GM12892 (cell line): ENCODE data around the gene PRUNE2.

Experiments used
- POLR2A ChIP-seq: IDR thresholded peaks from 2 replicates; pipeline ENCODE4 v1.6.1; 2011; ENCODE audit warnings: low read depth, low read length, control low read depth
- TAF1 ChIP-seq: IDR thresholded peaks from 2 replicates; pipeline ENCODE4 v1.6.1; 2011; ENCODE audit warnings: low read depth, mild to moderate bottlenecking, control low read depth, low read length, borderline replicate concordance

DNA sequence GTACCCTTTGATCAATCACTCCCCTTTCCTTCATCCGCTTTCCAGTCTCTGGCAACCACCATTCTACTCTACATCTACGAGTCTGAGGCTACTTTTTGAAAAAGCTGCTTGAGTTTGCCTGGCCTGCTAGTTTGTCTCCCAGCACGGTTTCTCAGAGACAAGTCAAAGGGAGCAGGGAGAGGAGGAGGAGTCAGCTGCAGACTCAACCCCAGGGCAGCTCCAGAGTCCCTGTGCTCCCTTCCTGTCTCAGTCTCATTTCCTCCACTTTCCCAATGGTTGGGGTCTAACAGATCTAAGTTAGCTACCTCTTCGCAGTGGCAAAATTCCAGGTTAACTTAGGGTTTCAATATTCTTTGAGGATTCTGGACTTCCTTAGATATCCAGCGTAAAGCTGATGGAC, 221.7 kb downstream of the PRUNE2 start:
- TF ChIP-seq TAF1, result no peak
- no peak for TF ChIP-seq POLR2A
